ENCODE results near the gene ACKR1.

Gene ACKR1

GRCh38 chr1:159222075-159222865 lies 17.6 kb downstream of the ACKR1 start:
- TF ChIP-seq POLR2A (IDR thresholded peaks at IDR 0.05; ENCODE audit: low read length): no peak
- TF ChIP-seq GATA1 (IDR thresholded peaks at IDR 0.05; ENCODE audit: low read depth, low read length): no peak
- peak in 1 of 2 experiments; percentile 13 for DNase-seq

GRCh38 chr1:159223004-159223403 lies 18.3 kb downstream of the ACKR1 start:
- DNase-seq: peak; percentile 64 to 79
- no peak for TF ChIP-seq POLR2A (IDR thresholded peaks at IDR 0.05; ENCODE audit: low read length)
- TF ChIP-seq GATA1 (IDR thresholded peaks at IDR 0.05; ENCODE audit: low read depth, low read length): no peak

GRCh38 chr1:159228554-159228953 lies 23.9 kb downstream of the ACKR1 start:
- TF ChIP-seq POLR2A (IDR thresholded peaks at IDR 0.05; ENCODE audit: low read length) (no peak), GATA1 (IDR thresholded peaks at IDR 0.05; ENCODE audit: low read depth, low read length) (no peak)

GRCh38 chr1:159229260-159229885 lies 24.7 kb downstream of the ACKR1 start:
- TF ChIP-seq POLR2A (IDR thresholded peaks at IDR 0.05; ENCODE audit: low read length) (no peak), GATA1 (IDR thresholded peaks at IDR 0.05; ENCODE audit: low read depth, low read length) (no peak)
- no peak for DNase-seq

More at GRCh38 chr1:159228554-159228953, 23.9 kb downstream of the ACKR1 start:
- peak; percentile 56 to 88 for DNase-seq

- DNase-seq: no peak
- TF ChIP-seq GATA1 (IDR thresholded peaks at IDR 0.05; ENCODE audit: low read depth, low read length) (no peak), POLR2A (IDR thresholded peaks at IDR 0.05; ENCODE audit: low read length) (no peak)
Measured at GRCh38 chr1:159229896-159230295, 25.2 kb downstream of the ACKR1 start.

- no peak for TF ChIP-seq GATA1 (IDR thresholded peaks at IDR 0.05; ENCODE audit: low read depth, low read length)
- no peak for TF ChIP-seq POLR2A (IDR thresholded peaks at IDR 0.05; ENCODE audit: low read length)
Measured at GRCh38 chr1:159239551-159240220, 35.0 kb downstream of the ACKR1 start.

DNA sequence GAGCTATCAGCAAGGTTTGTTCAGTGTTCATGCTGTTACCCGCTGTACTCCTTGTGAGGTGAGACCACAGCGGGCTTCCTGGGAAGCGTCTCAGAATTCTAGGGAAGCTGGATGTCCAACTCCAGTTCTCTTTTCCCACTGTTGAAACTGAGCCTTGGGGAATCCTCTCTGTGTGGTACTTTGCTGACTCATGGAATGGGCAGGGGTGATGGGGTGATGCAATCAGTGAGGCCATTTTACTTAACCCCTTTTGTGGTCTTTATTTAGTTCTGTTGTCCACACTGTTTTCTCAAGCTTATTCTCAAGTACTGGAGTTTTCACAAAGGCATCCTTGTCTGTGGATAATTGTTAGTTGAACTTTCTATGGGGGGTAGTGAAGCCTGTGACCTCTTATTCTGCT lies 42.6 kb downstream of the ACKR1 start:
- TF ChIP-seq POLR2A (IDR thresholded peaks at IDR 0.05; ENCODE audit: low read length) (no peak), GATA1 (IDR thresholded peaks at IDR 0.05; ENCODE audit: low read depth, low read length) (no peak)

More at GRCh38 chr1:159239551-159240220, 35.0 kb downstream of the ACKR1 start:
- DNase-seq: no peak

DNA sequence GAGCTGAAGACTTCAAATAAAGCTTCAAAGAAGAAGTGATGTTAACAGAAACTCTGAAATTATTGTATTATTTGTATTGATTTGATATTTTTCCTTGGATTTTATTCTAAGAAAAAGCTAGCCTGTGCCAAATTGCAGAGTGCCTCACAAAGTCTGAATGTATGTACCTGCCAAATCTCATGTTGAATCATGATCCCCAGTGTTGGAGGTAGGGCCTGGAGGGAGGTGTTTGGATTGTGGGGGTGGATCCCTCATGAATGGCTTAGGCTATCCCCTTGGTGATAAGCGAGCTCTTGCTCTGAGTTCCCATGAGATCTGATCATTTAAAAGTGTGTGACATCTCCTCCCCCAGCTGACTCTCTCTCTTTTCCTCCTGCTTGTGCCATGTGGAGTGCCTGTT lies 43.6 kb downstream of the ACKR1 start:
- no peak for TF ChIP-seq GATA1 (IDR thresholded peaks at IDR 0.05; ENCODE audit: low read depth, low read length)
- no peak for TF ChIP-seq POLR2A (IDR thresholded peaks at IDR 0.05; ENCODE audit: low read length)
- no peak for DNase-seq

More for the DNA sequence above, 42.6 kb downstream of the ACKR1 start:
- DNase-seq: no peak

DNA sequence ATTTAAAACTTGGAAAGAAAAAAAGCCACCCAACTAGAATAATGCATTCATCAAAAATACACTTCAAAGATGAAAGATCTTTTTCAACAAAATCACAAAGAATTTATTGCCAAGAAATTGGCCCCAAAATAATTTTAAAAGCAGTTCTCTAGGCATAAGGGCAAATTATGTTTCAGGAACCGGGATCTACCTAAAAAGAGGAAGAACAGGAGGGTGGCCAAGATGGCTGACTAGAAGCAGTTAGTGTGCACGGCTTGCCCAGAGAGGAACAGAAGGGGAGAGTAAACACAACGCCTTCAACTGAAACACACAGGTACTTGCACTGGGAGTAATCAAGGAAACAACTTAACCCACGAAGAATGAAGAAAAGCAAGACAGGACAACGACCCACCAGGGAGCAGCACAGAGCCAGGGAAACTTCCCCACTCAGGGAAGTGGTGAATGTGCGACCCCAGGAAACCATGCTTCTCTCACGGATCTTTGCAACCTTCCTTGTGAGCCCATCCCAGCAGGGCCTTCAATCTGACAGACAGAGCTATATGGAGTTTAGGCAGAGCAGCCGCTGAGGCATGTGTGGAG lies 46.1 kb downstream of the ACKR1 start:
- DNase-seq: peak; percentile 10 to 17
- no peak for TF ChIP-seq GATA1 (IDR thresholded peaks at IDR 0.05; ENCODE audit: low read depth, low read length)
- no peak for TF ChIP-seq POLR2A (IDR thresholded peaks at IDR 0.05; ENCODE audit: low read length)

All from erythroblast (primary cell).